GM19043 (cell line): Measurements from ENCODE around the gene GPC6.

Source experiments
- ATAC-seq: cut with Tn5 transposase; IDR thresholded peaks from one replicate; pipeline ENCODE4 v1.9.1; 2021; ENCODE audit warnings: low read depth; ENCODE audit not compliant: unreplicated experiment

Gene GPC6

GRCh38 chr13:93550236-93550635 is 323.6 kb downstream of the GPC6 start:
- ATAC-seq: no peak

- ATAC-seq: no peak
These were observed 326.0 kb downstream of the GPC6 start for GRCh38 chr13:93552596-93552995.

DNA sequence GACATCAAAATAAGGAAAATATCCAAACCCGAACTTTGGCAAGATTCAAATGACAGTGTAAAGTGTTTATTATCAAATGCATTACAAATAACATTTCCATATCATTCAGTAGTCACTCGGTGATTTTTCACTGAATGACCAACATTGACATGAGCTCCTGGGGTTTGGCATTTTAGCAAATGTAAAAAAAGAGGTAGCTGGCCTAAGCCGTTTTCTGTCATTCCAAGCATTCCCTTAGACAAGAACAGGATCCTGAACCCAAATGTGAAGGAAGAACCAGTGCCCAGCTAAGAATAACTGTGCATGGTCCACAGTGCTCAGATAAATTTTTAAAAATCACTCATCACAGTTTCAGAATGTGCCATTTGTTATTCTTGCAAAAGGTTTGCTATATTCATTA is 327.9 kb downstream of the GPC6 start:
- ATAC-seq: no peak

DNA sequence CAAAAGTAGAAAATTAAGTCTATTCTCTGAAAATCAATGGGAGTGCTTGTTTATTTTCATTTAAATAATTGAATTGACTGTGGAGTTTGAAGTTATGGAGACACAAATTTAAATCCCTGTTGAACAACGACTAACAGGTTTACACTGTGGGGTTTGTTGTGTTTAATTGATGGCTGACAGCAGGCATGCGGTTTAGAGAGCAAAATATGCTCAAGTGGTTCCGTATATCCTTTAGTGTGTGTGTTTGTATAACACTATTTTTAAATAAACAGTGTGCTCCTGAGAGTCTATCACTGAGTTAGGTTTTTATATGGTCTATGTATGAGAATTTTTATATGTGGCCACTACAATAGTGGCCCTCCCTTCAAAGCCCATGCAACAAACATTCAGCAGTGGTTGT is 332.0 kb downstream of the GPC6 start:
- no peak for ATAC-seq

GRCh38 chr13:93559718-93560117 is 333.1 kb downstream of the GPC6 start:
- ATAC-seq: no peak

DNA sequence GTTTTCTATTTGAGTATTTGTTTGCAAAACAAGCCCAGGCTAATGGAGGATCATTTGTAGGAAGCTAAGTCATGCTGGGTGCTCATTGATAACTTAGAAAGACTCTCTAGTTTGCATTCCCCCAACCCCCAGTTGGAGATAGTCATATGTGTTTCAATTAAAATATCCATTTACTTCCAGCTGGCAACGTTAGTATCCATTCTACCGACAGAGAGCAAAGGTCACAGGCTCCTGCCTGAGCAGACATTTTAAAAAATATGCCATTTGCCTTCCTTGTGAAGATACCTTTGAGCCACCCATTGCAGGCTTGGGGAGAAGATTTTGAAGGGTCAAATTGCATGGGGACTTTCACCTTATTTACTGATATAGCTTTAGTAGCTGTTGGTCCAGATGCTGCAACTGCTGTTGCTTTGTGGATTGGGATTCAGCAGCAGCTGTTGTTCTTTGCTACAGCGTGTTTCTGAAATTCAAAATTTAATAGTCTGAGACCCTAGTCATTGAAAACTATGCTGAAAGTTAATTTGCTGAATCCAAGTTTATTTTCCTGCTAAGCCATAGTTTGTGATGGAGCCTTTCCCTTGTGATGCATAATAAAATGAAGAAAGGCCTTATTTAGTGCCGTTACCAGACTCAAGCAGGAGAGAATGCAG is 335.1 kb downstream of the GPC6 start:
- ATAC-seq: no peak

- ATAC-seq: no peak
These were observed 336.1 kb downstream of the GPC6 start for GRCh38 chr13:93562676-93563075.

GRCh38 chr13:93577105-93577504 is 350.5 kb downstream of the GPC6 start:
- ATAC-seq: no peak

GRCh38 chr13:93589788-93590187 is 363.2 kb downstream of the GPC6 start:
- ATAC-seq: no peak

GRCh38 chr13:93603043-93603442 is 376.4 kb downstream of the GPC6 start:
- no peak for ATAC-seq

- ATAC-seq: no peak
These were observed 388.2 kb downstream of the GPC6 start for GRCh38 chr13:93614776-93615175.

GRCh38 chr13:93620181-93620765 is 393.7 kb downstream of the GPC6 start:
- no peak for ATAC-seq

DNA sequence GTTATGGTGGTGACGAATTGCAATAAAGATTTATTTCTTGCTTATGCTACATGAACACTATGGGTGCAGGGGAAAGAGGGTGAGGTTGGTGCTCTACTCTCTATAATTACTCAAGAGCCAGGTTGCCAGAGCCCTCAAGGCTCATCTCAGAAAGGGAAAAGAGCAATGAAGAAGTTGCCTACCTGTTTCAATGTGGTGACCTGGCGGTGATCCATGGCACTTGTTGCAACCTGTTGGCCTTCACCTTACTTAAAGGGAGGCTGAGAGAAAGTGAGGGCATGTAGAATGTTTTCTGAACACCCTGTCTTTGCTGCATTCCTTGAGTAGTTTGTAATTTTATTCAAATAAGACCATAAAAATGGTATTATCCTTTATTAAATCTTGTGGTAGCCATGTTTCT is 394.4 kb downstream of the GPC6 start:
- ATAC-seq: no peak

DNA sequence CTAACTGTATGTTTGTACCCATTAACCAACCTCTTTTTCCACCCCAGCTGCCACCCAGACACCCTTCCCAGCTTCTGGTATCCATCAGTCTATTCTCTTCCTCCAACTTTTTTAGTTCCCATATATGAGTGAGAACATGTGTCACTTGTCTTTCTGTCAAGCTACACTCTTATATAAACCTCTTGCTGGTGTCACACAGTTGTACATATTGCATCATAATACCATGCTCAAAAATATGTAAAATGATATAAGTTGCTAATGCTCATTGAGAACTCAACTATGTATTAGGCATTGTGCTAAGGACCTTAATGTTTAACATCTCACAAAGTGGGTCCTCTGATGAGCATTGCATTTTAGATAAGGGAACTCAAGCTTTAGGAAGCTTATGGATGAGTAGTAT is 395.4 kb downstream of the GPC6 start:
- ATAC-seq: no peak

- no peak for ATAC-seq
These were observed 397.7 kb downstream of the GPC6 start for GRCh38 chr13:93624311-93624777.

GRCh38 chr13:93625536-93625935 is 398.9 kb downstream of the GPC6 start:
- no peak for ATAC-seq

DNA sequence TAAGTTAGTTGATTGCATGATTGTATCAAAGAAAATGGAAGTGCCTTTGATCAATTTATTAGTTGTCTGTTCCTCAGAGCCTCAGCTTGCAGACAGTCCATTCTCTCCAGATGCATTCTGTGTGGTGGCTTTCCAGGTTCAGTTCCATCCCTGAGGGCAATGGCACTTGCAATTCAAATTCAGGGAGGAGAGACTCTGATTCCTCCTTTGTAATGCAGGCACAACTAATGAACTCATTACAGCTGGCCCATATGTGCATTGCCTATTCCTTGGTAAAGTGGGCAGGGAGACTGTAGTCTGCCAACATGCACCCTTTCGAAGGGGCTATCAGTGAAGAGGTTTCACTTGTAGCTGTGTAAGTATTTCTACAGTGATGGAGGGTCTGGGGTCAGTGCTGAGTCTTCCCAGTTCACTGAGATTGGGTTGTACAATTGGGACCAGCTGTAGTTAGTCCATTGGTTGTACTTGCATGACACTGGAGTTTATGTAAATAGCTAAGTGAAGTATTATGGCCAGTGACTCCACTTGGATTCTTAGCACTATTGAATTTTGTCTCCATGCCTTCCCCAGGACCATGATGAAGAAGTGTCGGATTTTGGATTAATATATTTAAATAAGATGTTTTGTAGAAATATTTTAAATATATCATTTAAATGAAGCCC is 401.7 kb downstream of the GPC6 start:
- no peak for ATAC-seq

DNA sequence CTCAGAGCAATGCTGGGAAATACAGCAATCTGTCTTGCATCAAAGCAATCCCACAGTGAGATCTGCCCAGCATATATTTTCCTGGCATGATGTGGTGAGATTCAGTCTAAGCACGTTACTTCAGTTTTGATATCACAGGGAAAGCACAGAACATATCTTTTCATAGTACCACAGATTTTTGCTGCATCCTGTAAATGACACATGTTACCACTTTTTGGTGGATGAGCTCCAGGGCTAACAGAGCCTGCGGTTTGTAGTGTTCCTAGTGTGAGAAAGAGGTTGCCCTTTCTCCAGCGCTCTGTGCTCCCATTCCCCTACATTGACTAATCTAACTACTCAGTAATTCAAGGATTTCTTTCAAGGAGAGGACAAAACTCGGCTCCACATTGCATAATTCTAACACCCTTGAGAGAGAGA is 409.0 kb downstream of the GPC6 start:
- no peak for ATAC-seq

DNA sequence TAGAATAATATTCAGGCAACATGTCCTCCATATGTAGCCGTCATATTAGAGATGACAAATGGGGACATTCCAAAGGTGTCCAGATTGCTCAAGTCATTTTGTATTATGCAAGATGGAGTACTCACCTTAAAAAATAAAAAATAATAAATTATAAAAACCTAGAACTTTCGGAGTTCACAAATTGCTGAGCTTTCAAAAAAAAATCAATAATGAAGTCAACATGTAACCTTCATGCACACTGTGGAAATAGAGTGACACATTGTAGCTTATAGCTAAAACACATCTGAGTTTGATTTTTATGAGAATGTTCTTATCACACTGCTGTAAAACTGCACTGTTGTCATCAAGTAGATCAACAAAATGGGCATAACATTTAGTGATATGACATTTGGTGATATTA is 411.2 kb downstream of the GPC6 start:
- ATAC-seq: no peak

GRCh38 chr13:93640452-93640851 is 413.8 kb downstream of the GPC6 start:
- ATAC-seq: no peak

GRCh38 chr13:93646245-93646644 is 419.6 kb downstream of the GPC6 start:
- no peak for ATAC-seq

GRCh38 chr13:93649496-93649895 is 422.9 kb downstream of the GPC6 start:
- no peak for ATAC-seq
